ENCODE measurements around the gene CARD11. TPM values are rescaled to one million over a fixed set of nuclear protein-coding genes. Genes with fewer than 3 reads are reported as not detected.
A peak's percentile ranks its signal among the peaks of the same experiment; 100 is the strongest.

Gene CARD11
- total RNA-seq, 1 donor from 2014 or later: 74.1 TPM

GRCh38 chr7:3074459-3074821 lies 30.8 kb upstream of the CARD11 start:
- intact Hi-C loops (cut with micrococcal nuclease): no loop called here
- no peak for DNase-seq (ENCODE audit: low spot score)

GRCh38 chr7:3073763-3074458 lies 30.2 kb upstream of the CARD11 start:
- Mint-ChIP-seq H3K4me3 (ENCODE audit: low read depth) (no peak overlapping the region), H3K27me3 (ENCODE audit: low read depth) (peaks cover 4% of the 10 kb centered on the region), H3K27ac (no peak overlapping the region), H3K36me3 (ENCODE audit: low read depth) (peaks cover 17% of the 10 kb centered on the region), H3K9me3 (peaks cover 26% of the 10 kb centered on the region), H3K4me1 (ENCODE audit: low read depth) (peaks cover 12% of the 10 kb centered on the region)
- intact Hi-C loops (cut with micrococcal nuclease): no loop called here
- no peak for DNase-seq (ENCODE audit: low spot score)

More at GRCh38 chr7:3074459-3074821, 30.8 kb upstream of the CARD11 start:
- Mint-ChIP-seq H3K27me3 (ENCODE audit: low read depth) (peaks cover 4% of the 10 kb centered on the region), H3K4me1 (ENCODE audit: low read depth) (peaks cover 8% of the 10 kb centered on the region), H3K4me3 (ENCODE audit: low read depth) (no peak overlapping the region), H3K27ac (no peak overlapping the region), H3K9me3 (peaks cover 26% of the 10 kb centered on the region), H3K36me3 (ENCODE audit: low read depth) (peaks cover 17% of the 10 kb centered on the region)

- DNase-seq (ENCODE audit: low spot score): no peak
- Mint-ChIP-seq H3K9me3 (peaks cover 22% of the 10 kb centered on the region), H3K27me3 (ENCODE audit: low read depth) (peaks cover 4% of the 10 kb centered on the region), H3K4me3 (ENCODE audit: low read depth) (no peak overlapping the region), H3K36me3 (ENCODE audit: low read depth) (peaks cover 20% of the 10 kb centered on the region), H3K4me1 (ENCODE audit: low read depth) (peaks cover 40% of the 10 kb centered on the region), H3K27ac (no peak overlapping the region)
- intact Hi-C loops (cut with micrococcal nuclease): no loop called here
Observed at GRCh38 chr7:3070908-3071307, 27.2 kb upstream of the CARD11 start.

GRCh38 chr7:3069771-3070449 lies 26.2 kb upstream of the CARD11 start:
- Mint-ChIP-seq H3K27ac (no peak overlapping the region), H3K27me3 (ENCODE audit: low read depth) (peaks cover 4% of the 10 kb centered on the region), H3K36me3 (ENCODE audit: low read depth) (peaks cover 20% of the 10 kb centered on the region), H3K4me3 (ENCODE audit: low read depth) (no peak overlapping the region), H3K9me3 (peaks cover 22% of the 10 kb centered on the region), H3K4me1 (ENCODE audit: low read depth) (peaks cover 50% of the 10 kb centered on the region)
- intact Hi-C loops (cut with micrococcal nuclease): loop anchor here (10.0 kb wide), 1 partner anchor 205 kb away; no protein-coding TSS in a partner anchor
- no peak for DNase-seq (ENCODE audit: low spot score)

- DNase-seq (ENCODE audit: low spot score): no peak
- peaks cover 20% of the 10 kb centered on the region for H3K36me3 Mint-ChIP-seq (ENCODE audit: low read depth)
- H3K9me3 Mint-ChIP-seq: peaks cover 22% of the 10 kb centered on the region
- no peak overlapping the region for H3K27ac Mint-ChIP-seq
- H3K4me1 Mint-ChIP-seq (ENCODE audit: low read depth): peaks cover 58% of the 10 kb centered on the region
- intact Hi-C loops (cut with micrococcal nuclease): loop anchor here (1.0 to 10.0 kb wide), 2 partner anchors 38 to 204 kb away; no protein-coding TSS in a partner anchor
- peaks cover 4% of the 10 kb centered on the region for H3K27me3 Mint-ChIP-seq (ENCODE audit: low read depth)
- no peak overlapping the region for H3K4me3 Mint-ChIP-seq (ENCODE audit: low read depth)
Observed at GRCh38 chr7:3068530-3068929, 24.9 kb upstream of the CARD11 start.

GRCh38 chr7:3067606-3068380 lies 24.1 kb upstream of the CARD11 start:
- Mint-ChIP-seq H3K4me1 (ENCODE audit: low read depth) (peaks cover 66% of the 10 kb centered on the region), H3K4me3 (ENCODE audit: low read depth) (no peak overlapping the region), H3K27ac (peak overlapping the region; percentile 50), H3K36me3 (ENCODE audit: low read depth) (peaks cover 20% of the 10 kb centered on the region), H3K9me3 (peaks cover 22% of the 10 kb centered on the region), H3K27me3 (ENCODE audit: low read depth) (peaks cover 4% of the 10 kb centered on the region)
- intact Hi-C loops (cut with micrococcal nuclease): loop anchor here (1.0 to 10.0 kb wide), 4 partner anchors 24 to 203 kb away; partner anchors contain the start of gene CARD11
- DNase-seq (ENCODE audit: low spot score): no peak

- peaks cover 22% of the 10 kb centered on the region for H3K9me3 Mint-ChIP-seq
- peak; percentile 22 for DNase-seq (ENCODE audit: low spot score)
- intact Hi-C loops (cut with micrococcal nuclease): loop anchor here (1.0 to 10.0 kb wide), 3 partner anchors 24 to 202 kb away; partner anchors contain the start of gene CARD11
- no peak overlapping the region for H3K4me3 Mint-ChIP-seq (ENCODE audit: low read depth)
- peaks cover 20% of the 10 kb centered on the region for H3K36me3 Mint-ChIP-seq (ENCODE audit: low read depth)
- H3K27me3 Mint-ChIP-seq (ENCODE audit: low read depth): no peaks in the 10 kb centered on the region
- H3K4me1 Mint-ChIP-seq (ENCODE audit: low read depth): peaks cover 71% of the 10 kb centered on the region
- peak overlapping the region; percentile 50 for H3K27ac Mint-ChIP-seq
Observed at GRCh38 chr7:3067193-3067592, 23.5 kb upstream of the CARD11 start.

GRCh38 chr7:3066506-3066905 lies 22.8 kb upstream of the CARD11 start:
- Mint-ChIP-seq H3K36me3 (ENCODE audit: low read depth) (peaks cover 19% of the 10 kb centered on the region), H3K4me1 (ENCODE audit: low read depth) (peaks cover 74% of the 10 kb centered on the region), H3K9me3 (peaks cover 20% of the 10 kb centered on the region), H3K27ac (peak overlapping the region; percentile 65), H3K4me3 (ENCODE audit: low read depth) (no peak overlapping the region), H3K27me3 (ENCODE audit: low read depth) (no peaks in the 10 kb centered on the region)
- DNase-seq (ENCODE audit: low spot score): no peak
- intact Hi-C loops (cut with micrococcal nuclease): loop anchor here (10.0 kb wide), 1 partner anchor 202 kb away; no protein-coding TSS in a partner anchor

GRCh38 chr7:3065724-3066143 lies 22.1 kb upstream of the CARD11 start:
- peaks cover 12% of the 10 kb centered on the region for H3K36me3 Mint-ChIP-seq (ENCODE audit: low read depth)
- intact Hi-C loops (cut with micrococcal nuclease): loop anchor here (10.0 kb wide), 1 partner anchor 201 kb away; no protein-coding TSS in a partner anchor
- peak; percentile 45 for DNase-seq (ENCODE audit: low spot score)
- peaks cover 12% of the 10 kb centered on the region for H3K9me3 Mint-ChIP-seq
- peak overlapping the region; percentile 18 for H3K27ac Mint-ChIP-seq
- H3K27me3 Mint-ChIP-seq (ENCODE audit: low read depth): no peaks in the 10 kb centered on the region
- peaks cover 75% of the 10 kb centered on the region for H3K4me1 Mint-ChIP-seq (ENCODE audit: low read depth)
- H3K4me3 Mint-ChIP-seq (ENCODE audit: low read depth): no peak overlapping the region

GRCh38 chr7:3064067-3064466 lies 20.4 kb upstream of the CARD11 start:
- Mint-ChIP-seq H3K27ac (no peak overlapping the region), H3K4me3 (ENCODE audit: low read depth) (no peak overlapping the region), H3K36me3 (ENCODE audit: low read depth) (peaks cover 2% of the 10 kb centered on the region), H3K4me1 (ENCODE audit: low read depth) (peaks cover 72% of the 10 kb centered on the region), H3K27me3 (ENCODE audit: low read depth) (no peaks in the 10 kb centered on the region), H3K9me3 (no peaks in the 10 kb centered on the region)
- intact Hi-C loops (cut with micrococcal nuclease): loop anchor here (5.0 to 10.0 kb wide), 2 partner anchors 87 to 199 kb away; no protein-coding TSS in a partner anchor
- no peak for DNase-seq (ENCODE audit: low spot score)

GRCh38 chr7:3063016-3063753 lies 19.5 kb upstream of the CARD11 start:
- Mint-ChIP-seq H3K4me3 (ENCODE audit: low read depth) (peak overlapping the region; percentile 30), H3K9me3 (no peaks in the 10 kb centered on the region), H3K36me3 (ENCODE audit: low read depth) (no peaks in the 10 kb centered on the region), H3K27me3 (ENCODE audit: low read depth) (no peaks in the 10 kb centered on the region), H3K27ac (peak overlapping the region; percentile 78), H3K4me1 (ENCODE audit: low read depth) (peaks cover 63% of the 10 kb centered on the region)
- peak; percentile 69 for DNase-seq (ENCODE audit: low spot score)
- intact Hi-C loops (cut with micrococcal nuclease): loop anchor here (1.0 to 10.0 kb wide), 5 partner anchors 20 to 198 kb away; partner anchors contain the start of gene CARD11

- no peak for DNase-seq (ENCODE audit: low spot score)
- Mint-ChIP-seq H3K27me3 (ENCODE audit: low read depth) (peaks cover 8% of the 10 kb centered on the region), H3K4me1 (ENCODE audit: low read depth) (peaks cover 13% of the 10 kb centered on the region), H3K27ac (no peak overlapping the region), H3K36me3 (ENCODE audit: low read depth) (no peaks in the 10 kb centered on the region), H3K4me3 (ENCODE audit: low read depth) (no peak overlapping the region), H3K9me3 (no peaks in the 10 kb centered on the region)
- intact Hi-C loops (cut with micrococcal nuclease): no loop called here
Observed at GRCh38 chr7:3057066-3057420, 13.4 kb upstream of the CARD11 start.

All from activated T-helper 2 cell treated with anti-CD3 and anti-CD28 coated beads, Interferon-gamma antibody, Interleukin-2, Interleukin-4, amounts not matched to agents 10 μg/mL and 5 μg/mL and 100 μg/mL, durations not matched to agents 14 hours and 24 hours and 36 hours (primary cell).